HepG2 (cell line): ENCODE results near the gene CADPS2. TPM values are rescaled to one million over a fixed set of nuclear protein-coding genes. Genes with fewer than 3 reads are reported as not detected.
A peak's percentile ranks its signal among the peaks of the same experiment; 100 is the strongest.

ENCODE experiments used
- ATAC-seq: fragments of 200-7000 bp; cut with Tn5 transposase; 3 replicates; pipeline ENCODE4 v1.9.1; 2020; ENCODE audit warnings: mild to moderate bottlenecking, moderate library complexity
- BruUV-seq: library from RNA; stranded (reverse); fragments of 400-500 nt; replicated peaks from 2 replicates; lab custom pipeline; 2021; lab: Mats Ljungman, UMichigan
- CTCF ChIA-PET: fragments of 300-600 bp; formaldehyde crosslinking; extraction: SDS; loops from one replicate; lab custom pipeline; 2021; ENCODE audit warnings: low total read pairs, inconsistent platforms, low intra/inter-chr PET ratio; lab: Yijun Ruan, JAX
- POLR2A ChIA-PET: fragments of 350-600 bp; sonication (Branson Sonifier 250); formaldehyde crosslinking; loops from one replicate; lab custom pipeline; 2020; ENCODE audit warnings: antibody characterized with exemption, inconsistent platforms; lab: Yijun Ruan, JAX
- DNase-seq: peaks from one replicate; pipeline ENCODE4 v3.0.0-alpha.2; 2015; ENCODE audit warnings: low spot score
- FAIRE-seq: peaks from 3 replicates; lab custom pipeline; 2011; peaks lifted over from hg19 to GRCh38; lab: Jason Lieb, UNC
- H2AFZ ChIP-seq: one replicate; pipeline ENCODE4 v1.6.1; 2011; ENCODE audit warnings: low read length, inconsistent platforms
- H3K27ac ChIP-seq: fragments of 300-600 bp; 3 replicates; pipeline ENCODE4 v1.8.0; 2011; ENCODE audit warnings: mixed run types, mild to moderate bottlenecking, mixed read lengths, low read length, inconsistent platforms; ENCODE audit not compliant: insufficient read depth; ENCODE audit errors: extremely low read length
- H3K27me3 ChIP-seq, 2 experiments: fragments of 200-600 bp in 1 of 2; 2 replicates in 1 of 2; 3 replicates in 1 of 2; pipeline versions ENCODE4 v1.6.0 to v1.8.0; 2011; ENCODE audit warnings: low read length in 2 of 2, mild to moderate bottlenecking in 2 of 2, moderate library complexity in 2 of 2, inconsistent platforms in 1 of 2; ENCODE audit not compliant: insufficient read depth in 2 of 2, control insufficient read depth in 1 of 2
- H3K36me3 ChIP-seq, 2 experiments: fragments of 200-600 bp in 1 of 2; replicated peaks in 1 of 2; 2 replicates in 1 of 2; 3 replicates in 1 of 2; pipeline versions ENCODE4 v1.5.1 to v1.8.0; 2011; ENCODE audit warnings: low read length in 2 of 2, inconsistent platforms in 1 of 2; ENCODE audit not compliant: insufficient read depth in 2 of 2, control insufficient read depth in 1 of 2
- H3K4me1 ChIP-seq: 2 replicates; pipeline ENCODE4 v1.5.1; 2012; ENCODE audit warnings: low read length, inconsistent platforms; ENCODE audit not compliant: insufficient read depth
- H3K4me2 ChIP-seq: 2 replicates; pipeline ENCODE4 v1.6.0; 2011; ENCODE audit warnings: low read depth, low read length, inconsistent platforms
- H3K4me3 ChIP-seq, 3 experiments: fragments of 200-600 bp in 1 of 3; sonication (generic), shearing (Covaris generic) in 1 of 3; replicated peaks in 1 of 3; 2 replicates each; pipeline ENCODE4 v1.5.1; 2011 to 2016; ENCODE audit warnings: low read length in 3 of 3, inconsistent platforms in 2 of 3, low read depth in 2 of 3, mild to moderate bottlenecking in 2 of 3, control low read depth in 1 of 3, mixed read lengths in 1 of 3; ENCODE audit not compliant: insufficient read depth in 1 of 3
- H3K79me2 ChIP-seq: one replicate; pipeline ENCODE4 v1.6.1; 2011; ENCODE audit warnings: low read length, inconsistent platforms; ENCODE audit not compliant: insufficient read depth
- H3K9ac ChIP-seq: 2 replicates; pipeline ENCODE4 v1.6.0; 2011; ENCODE audit warnings: mild to moderate bottlenecking, low read depth, low read length, inconsistent platforms; ENCODE audit not compliant: insufficient read depth
- H3K9me3 ChIP-seq: 2 replicates; pipeline ENCODE4 v1.5.1; 2012; ENCODE audit warnings: mild to moderate bottlenecking, low read length
- H4K20me1 ChIP-seq: 2 replicates; pipeline ENCODE4 v1.6.0; 2011; ENCODE audit warnings: inconsistent platforms, mild to moderate bottlenecking, low read length, moderate library complexity; ENCODE audit not compliant: insufficient read depth
- CCAR2 ChIP-seq: fragments of 200-400 bp; formaldehyde crosslinking; optimal IDR thresholded peaks from 2 replicates; pipeline ENCODE3; 2018; ENCODE audit warnings: low read depth, mild to moderate bottlenecking, low read length, moderate library complexity
- LCORL ChIP-seq, 2 experiments: fragments of 450-650 bp in 1 of 2; sonication (generic) in 1 of 2; formaldehyde crosslinking in 1 of 2; IDR thresholded peaks; 2 replicates each; pipeline versions ENCODE4 v1.5.0 to v1.6.1; 2017 to 2020; ENCODE audit warnings: antibody characterized with exemption in 1 of 2, missing genetic modification reagents in 1 of 2
- MAFK ChIP-seq, 2 experiments: IDR thresholded peaks in 1 of 2; conservative IDR thresholded peaks in 1 of 2; 2 replicates each; pipeline ENCODE4 v1.6.1; 2011; ENCODE audit warnings: improper control_type of control experiment in 2 of 2, low read length in 2 of 2
- PAX8 ChIP-seq: sonication (generic); formaldehyde crosslinking; IDR thresholded peaks from 2 replicates; pipeline ENCODE4 v1.8.0; 2022; ENCODE audit warnings: mild to moderate bottlenecking, missing genetic modification reagents, borderline replicate concordance
- ZNF10 ChIP-seq: sonication (generic); formaldehyde crosslinking; IDR thresholded peaks from 2 replicates; pipeline ENCODE4 v1.4.0; 2020; ENCODE audit warnings: mild to moderate bottlenecking, low read depth, missing genetic modification reagents, borderline replicate concordance
- WGBS: methylation state at CpG from one replicate; pipeline ENCODE4 v1.1.6; 2017; ENCODE audit warnings: low lambda C conversion rate; 5-methylcytosine and 5-hydroxymethylcytosine counted together
- in situ Hi-C: cut with HindIII; loops from 2 replicates; pipeline ENCODE4 v1.10.0; 2017; ENCODE audit warnings: low pct_unique_long_range_greater_than_20kb; ENCODE audit not compliant: extremely low pct_ligation_motif_present
- intact Hi-C: fragments of 100-400 bp; cut with micrococcal nuclease; formaldehyde crosslinking; loops from one replicate; pipeline ENCODE4 v1.10.0; 2022; ENCODE audit not compliant: unreplicated experiment
- polyA plus RNA-seq, 8 experiments: library from polyadenylated mRNA; depleted of rRNA in 3 of 8; stranded (reverse) in 7 of 8; unstranded in 1 of 8; fragments of >200 nt; fragmentation: Illumina TruSeq in 4 of 8; extraction: Trizol in 4 of 8; gene quantifications; 2 replicates each; pipeline versions ENCODE4 v1.2.1 to v1.2.3, GENCODE V29; 2011 to 2016; ENCODE audit warnings: low read depth in 4 of 8, missing spikeins in 1 of 8, mixed read lengths in 1 of 8; ENCODE audit not compliant: insufficient read depth in 1 of 8
- total RNA-seq, 5 experiments: library from RNA; depleted of rRNA; stranded (reverse); fragments of >200 nt; fragmentation: Illumina TruSeq; extraction: Trizol; gene quantifications; 2 replicates each; pipeline ENCODE4 v1.2.3, GENCODE V29; 2016; ENCODE audit warnings: low read depth in 1 of 5

The CADPS2 gene
- total and polyA plus RNA-seq, 2 of the 13 experiments (the other 11 are each of a cell fraction or from before 2014, with no cell fraction given) = 17.6 to 43.8 TPM

GRCh38 chr7:122578350-122578749 lies 307.9 kb downstream of the CADPS2 start:
- H3K9ac ChIP-seq = no peak overlapping the region
- no peak for DNase-seq
- in situ Hi-C loops (no loop called here), intact Hi-C loops (no loop called here)
- H3K79me2 ChIP-seq = no peaks in the 10 kb centered on the region
- no peak overlapping the region for H3K4me2 ChIP-seq
- no peak for FAIRE-seq
- no peaks in the 10 kb centered on the region for H4K20me1 ChIP-seq
- H3K27ac ChIP-seq = no peak overlapping the region
- no peak overlapping the region for H3K4me3 ChIP-seq
- peaks cover 10% of the 10 kb centered on the region for H3K4me1 ChIP-seq
- TF ChIP-seq PAX8 (CRISPR knock-in tag) (no peak), MAFK (conservative IDR thresholded peaks at IDR 0.05 in 1 of 2, IDR thresholded peaks at IDR 0.05 in 1 of 2; ENCODE audit: low read length in 2 of 2) (0 out of 4 replicates have a peak, but pooled peaks of 1 of the 2 experiments have one; percentile 20)
- BruUV-seq = no TSS peak
- CTCF ChIA-PET = no interaction called here
- H3K27me3 ChIP-seq = no peaks in the 10 kb centered on the region
- POLR2A ChIA-PET = no interaction called here
- no peak overlapping the region for H2AFZ ChIP-seq
- WGBS = 100% methylated on average over 2 of the region's 2 CpGs
- no peak for ATAC-seq
- no peaks in the 10 kb centered on the region for H3K9me3 ChIP-seq
- peaks cover 2 to 16% of the 10 kb centered on the region in 2 experiments; a peak in 2 of 5 replicates for H3K36me3 ChIP-seq

- ATAC-seq = no peak
- no peak for FAIRE-seq
- H3K9me3 ChIP-seq = no peaks in the 10 kb centered on the region
- no peaks in the 10 kb centered on the region for H3K79me2 ChIP-seq
- in situ Hi-C loops = no loop called here
- no peak overlapping the region for H3K4me2 ChIP-seq
- H3K9ac ChIP-seq = no peak overlapping the region
- no peak for DNase-seq
- no peak overlapping the region for H3K27ac ChIP-seq
- peaks cover 2 to 16% of the 10 kb centered on the region in 2 experiments; a peak in 2 of 5 replicates for H3K36me3 ChIP-seq
- CTCF ChIA-PET = no interaction called here
- no peak overlapping the region for H3K4me3 ChIP-seq
- H3K4me1 ChIP-seq = peaks cover 10% of the 10 kb centered on the region
- no peaks in the 10 kb centered on the region for H3K27me3 ChIP-seq
- WGBS = 64% methylated on average over 4 of the region's 4 CpGs
- H4K20me1 ChIP-seq = no peaks in the 10 kb centered on the region
- POLR2A ChIA-PET = no interaction called here
- TF ChIP-seq LCORL (IDR thresholded peaks at IDR 0.05) (no peak), LCORL (CRISPR knock-in tag; IDR thresholded peaks at IDR 0.05) (no peak), ZNF10 (CRISPR knock-in tag) (no peak), CCAR2 (no peak)
- TF ChIP-seq, all 625 proteins: peak for 0
- intact Hi-C loops = no loop called here
- no TSS peak for BruUV-seq
- no peak overlapping the region for H2AFZ ChIP-seq
Measured at GRCh38 chr7:122577449-122578003, 308.7 kb downstream of the CADPS2 start.
